HUDEP-2 (cell line): Measurements from ENCODE around the gene MLEC.

Source experiments
- DNase-seq, 76 experiments: peaks; one replicate each; lab custom pipeline; 2025; ENCODE audit not compliant: unreplicated experiment in 76 of 76; lab: John Stamatoyannopoulos, UW

MLEC gene, protein sequence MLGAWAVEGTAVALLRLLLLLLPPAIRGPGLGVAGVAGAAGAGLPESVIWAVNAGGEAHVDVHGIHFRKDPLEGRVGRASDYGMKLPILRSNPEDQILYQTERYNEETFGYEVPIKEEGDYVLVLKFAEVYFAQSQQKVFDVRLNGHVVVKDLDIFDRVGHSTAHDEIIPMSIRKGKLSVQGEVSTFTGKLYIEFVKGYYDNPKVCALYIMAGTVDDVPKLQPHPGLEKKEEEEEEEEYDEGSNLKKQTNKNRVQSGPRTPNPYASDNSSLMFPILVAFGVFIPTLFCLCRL

DNA sequence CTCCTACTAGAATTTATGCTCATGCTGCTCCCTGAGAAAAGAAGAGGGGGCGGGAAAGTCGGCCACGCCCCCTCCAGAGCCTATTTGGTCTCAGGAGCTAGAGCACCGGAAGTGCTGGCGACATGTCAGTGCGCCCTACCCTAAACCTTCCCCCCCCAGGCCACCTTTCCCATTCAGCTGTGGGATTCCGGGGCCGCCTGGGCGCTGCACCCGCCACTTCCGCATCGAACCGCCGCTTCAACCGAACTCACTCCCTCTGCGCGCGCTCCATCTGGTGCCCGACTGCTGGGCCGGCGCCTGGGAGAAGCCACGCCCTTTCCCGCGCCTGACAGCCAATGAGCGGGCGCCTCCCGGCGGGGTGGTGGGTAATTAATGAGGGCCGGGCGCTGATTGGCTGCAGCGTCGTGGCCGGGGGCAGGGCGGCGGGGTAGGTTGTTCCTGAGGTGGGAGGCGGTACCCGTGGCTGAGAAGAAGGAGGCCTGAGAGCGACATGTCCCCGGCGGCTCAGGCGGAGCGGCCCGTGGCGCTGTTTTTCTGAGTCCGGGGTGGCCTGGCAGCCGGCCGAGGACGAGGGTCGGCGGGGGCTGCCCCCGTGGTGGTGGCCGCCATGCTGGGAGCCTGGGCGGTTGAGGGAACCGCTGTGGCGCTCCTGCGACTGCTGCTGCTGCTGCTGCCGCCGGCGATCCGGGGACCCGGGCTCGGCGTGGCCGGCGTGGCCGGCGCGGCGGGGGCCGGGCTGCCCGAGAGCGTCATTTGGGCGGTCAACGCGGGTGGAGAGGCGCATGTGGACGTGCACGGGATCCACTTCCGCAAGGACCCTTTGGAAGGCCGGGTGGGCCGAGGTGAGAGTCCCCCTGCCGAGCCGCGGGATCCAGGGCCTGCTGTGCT is at the start of gene MLEC:
MLEC (plus strand) TSS at position 460 of the 888 bp plus-strand sequence; CDS start at position 608, 148 bp downstream.
- peak in 75 of 76 experiments; percentile 77 to 99 (median 97) for DNase-seq

DNA sequence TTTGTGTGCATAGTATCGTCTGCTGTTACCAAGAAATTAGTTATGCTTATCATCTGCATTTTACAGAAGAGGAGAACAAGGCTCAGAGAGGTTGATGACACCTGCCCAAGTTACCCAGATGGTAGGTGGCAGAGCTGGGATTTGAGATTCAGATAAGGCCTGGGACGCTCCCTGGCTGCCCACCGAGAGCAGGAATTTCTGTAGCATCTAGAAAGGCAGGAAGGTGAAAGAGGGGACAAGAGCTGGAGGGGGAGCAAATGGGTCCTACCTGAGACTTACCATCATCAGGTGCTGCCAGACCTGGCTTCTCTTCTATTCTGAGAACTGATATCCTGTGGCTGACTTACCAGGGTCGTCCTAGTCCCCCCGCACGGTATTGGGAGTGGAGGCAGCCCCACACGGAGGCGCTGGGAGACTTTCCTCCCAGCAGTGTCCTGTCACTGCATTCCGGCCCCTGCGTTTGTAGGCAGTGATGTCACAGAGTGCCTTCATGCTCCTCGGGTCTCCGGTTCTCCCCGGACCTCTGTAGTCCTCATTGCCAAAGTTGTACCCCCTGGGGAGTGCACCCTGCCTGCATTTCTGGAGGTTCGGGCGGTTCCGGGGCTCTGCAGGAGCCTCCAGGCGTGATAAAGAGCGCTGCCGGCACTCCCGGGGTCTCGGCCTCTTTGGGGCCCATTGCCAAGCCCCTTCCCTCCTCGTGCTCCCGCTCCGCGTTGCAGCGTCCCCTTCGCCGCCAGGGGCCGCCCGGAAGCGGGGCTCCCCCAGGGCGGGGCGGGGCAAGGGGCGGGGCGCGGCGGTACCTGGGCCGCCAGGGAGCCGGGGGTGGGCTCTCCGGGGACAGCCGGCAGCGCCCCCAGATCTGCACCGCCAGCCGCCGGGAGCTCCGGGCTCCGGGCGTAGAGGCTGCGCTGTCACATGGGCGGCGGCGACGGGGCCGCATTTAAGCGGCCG is 46.9 kb upstream of the MLEC start, which contains the start of gene CABP1:
CABP1 (plus strand) TSS at position 856 of the 951 bp plus-strand sequence; CDS start at position 916, 60 bp downstream.
- peak in 6 of 76 experiments; percentile 4 to 22 (median 7) for DNase-seq

DNA sequence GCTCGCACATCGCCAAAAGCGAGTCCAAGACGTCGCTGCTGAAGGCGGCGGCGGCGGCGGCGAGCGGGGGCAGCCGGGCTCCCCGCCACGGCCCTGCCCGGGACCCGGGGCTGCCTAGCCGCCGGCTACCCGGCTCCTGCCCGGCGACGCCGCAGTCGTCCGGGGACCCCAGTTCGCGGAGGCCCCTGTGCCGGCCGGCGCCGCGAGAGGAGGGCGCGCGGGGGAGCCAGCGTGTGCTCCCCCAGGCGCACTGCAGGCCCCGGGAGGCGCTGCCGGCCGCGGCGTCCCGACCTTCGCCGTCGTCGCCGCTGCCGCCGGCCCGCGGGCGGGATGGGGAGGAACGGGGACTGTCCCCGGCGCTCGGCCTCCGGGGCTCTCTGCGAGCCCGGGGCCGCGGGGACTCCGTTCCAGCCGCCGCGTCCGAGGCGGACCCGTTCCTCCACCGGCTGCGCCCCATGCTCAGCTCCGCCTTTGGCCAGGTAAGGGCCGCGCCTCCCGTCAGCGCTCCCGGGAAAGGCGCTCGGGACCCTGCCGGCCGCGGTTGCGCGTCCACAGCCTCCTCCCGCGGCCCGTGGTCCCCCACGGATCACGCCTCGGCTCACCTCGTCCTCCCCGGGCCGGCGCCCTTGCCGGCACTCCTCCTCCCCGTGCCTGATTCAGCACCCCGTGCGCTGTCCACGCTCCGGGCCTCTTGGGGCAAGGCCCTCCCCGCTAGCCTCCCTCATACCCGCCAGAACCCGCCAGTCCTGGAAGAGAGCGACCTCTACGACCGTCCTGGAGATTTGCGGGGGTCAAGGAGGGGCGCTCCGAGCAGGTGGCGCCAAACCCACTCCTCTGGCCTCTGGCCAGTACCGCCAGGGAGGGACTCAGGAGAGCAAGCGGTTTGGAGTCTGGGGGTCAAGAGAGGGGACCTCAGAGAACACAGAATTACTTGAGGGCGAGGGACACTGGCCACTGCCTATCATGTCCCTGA is 45.8 kb upstream of the MLEC start:
- DNase-seq: peak in 47 of 76 experiments; percentile 3 to 64 (median 24)

DNA sequence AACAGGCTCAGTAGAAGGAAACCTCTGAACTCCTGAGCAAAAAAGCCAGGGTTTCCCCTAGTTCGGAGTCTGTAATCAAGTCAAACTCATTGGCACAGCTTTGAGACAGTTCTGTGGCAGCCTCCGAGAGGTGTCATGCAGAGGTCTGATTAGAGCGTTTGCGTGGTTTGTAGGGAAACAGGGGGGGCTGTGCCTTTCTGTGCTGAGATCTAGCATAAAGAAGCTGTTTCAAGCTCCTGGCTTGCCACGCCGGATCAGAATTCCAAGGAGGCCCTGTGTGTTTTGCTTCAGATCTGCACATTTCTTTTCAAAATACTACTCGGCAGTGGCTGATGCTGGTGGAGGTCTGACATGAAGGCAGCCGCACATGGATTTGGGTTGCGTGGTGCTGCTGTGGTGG is 44.8 kb upstream of the MLEC start:
- DNase-seq: no peak

DNA sequence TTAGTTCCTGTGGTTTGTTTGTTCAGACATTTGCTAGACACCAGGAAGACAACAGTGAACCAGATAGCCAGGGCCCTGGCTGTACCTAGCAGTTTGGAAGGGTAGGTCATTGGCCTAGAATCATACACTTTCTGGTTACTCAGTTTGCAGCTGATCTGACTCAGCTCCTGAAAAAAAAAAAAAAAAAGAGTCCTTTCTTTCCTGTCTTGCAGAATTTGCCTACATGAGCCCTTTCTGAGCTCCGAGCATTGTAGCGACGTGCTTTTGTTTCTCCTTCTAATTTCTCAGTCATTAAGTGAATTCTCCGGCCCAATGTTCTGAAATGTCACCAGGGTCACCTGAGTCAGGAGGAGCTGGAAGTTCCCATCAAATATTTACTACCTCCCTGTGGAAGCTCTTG is 44.1 kb upstream of the MLEC start:
- no peak for DNase-seq

DNA sequence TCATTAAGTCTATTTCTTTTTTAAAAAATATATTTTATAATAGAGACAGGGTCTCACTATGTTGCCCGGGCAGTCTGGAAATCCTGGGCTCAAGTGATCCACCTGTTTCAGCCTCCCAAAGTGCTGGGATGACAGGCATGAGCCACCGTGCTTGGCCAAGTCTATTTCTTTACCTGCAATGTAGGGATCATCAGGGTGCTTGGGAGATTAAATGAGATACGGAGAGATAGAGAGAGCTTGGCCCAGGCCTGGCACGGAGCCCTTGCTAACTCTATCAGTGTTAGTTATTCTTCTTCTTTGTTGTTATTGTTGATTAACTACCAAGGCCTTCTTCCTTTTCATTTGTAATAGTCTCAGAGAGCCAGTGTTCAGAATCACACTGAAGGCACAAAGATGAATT is 43.4 kb upstream of the MLEC start:
- DNase-seq: no peak

DNA sequence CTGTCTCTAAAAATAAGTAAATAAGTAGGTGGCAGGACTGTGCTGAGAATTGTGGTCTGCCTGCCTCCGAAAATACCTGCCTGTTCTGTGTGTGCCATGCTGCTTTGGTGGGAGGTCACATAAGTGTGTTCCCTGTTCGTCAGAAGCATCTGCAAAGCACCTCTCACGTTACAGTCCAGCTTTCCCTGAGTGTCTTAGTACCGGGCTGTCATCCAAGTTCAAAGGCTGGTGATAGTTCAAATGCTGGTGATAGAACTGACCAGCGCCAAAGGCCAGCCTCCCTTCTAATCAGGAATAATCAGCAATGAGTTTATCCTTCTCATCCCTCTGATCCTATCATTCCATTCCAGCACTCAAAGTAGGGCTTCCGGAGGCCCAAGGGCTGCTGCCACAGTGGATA is 40.9 kb upstream of the MLEC start:
- no peak for DNase-seq

DNA sequence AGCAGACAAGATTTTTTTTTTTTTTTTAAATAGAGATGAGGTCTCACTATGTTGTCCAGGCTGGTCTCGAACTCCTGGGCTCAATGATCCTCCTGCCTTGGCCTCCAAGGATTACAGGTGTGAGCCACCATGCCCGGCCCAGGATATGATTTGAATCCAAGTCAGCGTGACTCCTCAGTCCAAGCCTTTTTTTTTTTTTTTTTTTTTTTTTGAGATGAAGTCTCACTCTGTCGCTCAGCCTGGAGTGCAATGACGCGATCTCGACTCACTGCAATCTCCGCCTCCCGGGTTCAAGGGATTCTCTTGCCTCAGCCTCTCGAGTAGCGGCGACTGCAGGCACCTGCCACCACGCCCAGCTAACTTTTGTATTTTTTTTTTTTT is 39.6 kb upstream of the MLEC start:
- DNase-seq: no peak

DNA sequence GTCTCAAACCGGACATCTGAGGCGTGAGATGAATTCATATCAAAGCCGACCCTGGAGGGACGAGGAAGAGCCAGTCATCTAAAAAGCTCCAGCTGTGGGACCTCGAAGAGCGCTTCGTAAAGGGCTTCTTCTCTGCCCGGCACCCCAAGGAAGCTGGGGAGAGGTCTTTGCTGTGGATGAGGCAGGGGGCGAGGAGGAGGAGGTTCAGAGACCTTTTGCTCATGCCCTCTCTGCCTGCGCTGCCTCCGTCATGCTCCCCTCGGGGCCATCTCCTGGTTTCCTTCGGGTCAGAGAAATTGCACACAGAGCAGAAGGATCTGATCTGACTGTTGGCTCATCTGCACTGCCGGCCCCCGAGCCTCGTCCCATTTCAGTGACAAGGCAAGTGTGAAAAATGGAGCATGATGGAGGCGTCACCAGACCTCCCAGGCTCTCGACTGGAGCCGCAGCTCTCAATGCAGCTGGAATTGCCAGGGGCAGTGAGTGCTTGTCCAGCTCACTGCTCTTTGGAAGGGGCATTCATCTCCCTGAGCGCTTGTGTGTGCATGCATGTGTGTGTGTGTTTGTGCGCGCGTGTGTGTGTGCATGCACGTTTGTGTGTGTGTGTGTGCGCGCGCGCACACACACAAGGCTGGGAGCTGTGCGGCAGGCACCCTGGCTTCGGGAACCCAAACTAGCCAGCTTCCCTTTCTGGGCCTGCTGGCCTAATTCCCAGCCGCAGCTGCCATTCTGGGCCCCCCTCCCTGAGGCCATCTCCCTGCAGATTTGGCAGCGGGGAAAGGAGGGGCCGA is 37.3 kb upstream of the MLEC start:
- no peak for DNase-seq

DNA sequence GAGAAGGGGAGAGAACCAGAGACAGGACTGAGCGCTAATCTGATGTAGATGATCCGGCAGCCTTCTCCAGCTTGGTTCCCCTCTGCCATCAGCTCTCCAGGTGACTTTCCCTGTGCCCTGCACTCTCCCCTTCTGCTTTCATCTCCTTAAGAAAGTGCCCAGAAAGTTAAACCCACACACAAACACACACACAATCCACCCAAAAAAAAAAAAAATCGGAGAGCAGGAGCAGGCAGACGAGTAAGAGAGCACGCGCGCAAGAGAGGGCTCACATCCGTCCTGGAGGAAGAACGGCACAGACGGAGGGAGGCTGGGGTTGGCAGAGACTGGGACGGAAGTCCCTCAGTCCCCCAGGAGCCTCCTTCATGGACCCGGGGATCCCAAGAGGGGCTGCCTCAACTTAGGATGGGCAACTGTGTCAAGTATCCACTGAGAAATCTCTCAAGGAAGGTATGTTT is 36.7 kb upstream of the MLEC start:
- DNase-seq: no peak

DNA sequence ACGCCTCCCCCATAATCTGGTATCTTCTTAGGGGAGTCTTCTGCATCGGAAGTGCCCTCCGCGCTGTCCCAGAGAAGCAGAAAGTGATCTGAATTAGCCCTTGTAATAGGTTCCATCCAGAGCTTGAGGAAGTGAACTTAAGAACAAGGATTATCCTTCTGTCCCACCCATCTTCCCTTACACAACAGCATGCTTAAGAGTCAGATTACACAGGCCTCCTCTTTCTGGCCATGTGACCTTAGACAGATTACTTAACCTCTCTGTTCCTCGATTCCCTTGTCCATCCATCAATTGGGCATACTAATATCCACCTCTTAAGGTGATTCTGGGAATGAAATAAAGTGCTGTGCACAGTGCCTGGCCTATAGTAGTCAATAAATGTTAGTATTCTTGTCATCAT is 35.1 kb upstream of the MLEC start:
- no peak for DNase-seq

DNA sequence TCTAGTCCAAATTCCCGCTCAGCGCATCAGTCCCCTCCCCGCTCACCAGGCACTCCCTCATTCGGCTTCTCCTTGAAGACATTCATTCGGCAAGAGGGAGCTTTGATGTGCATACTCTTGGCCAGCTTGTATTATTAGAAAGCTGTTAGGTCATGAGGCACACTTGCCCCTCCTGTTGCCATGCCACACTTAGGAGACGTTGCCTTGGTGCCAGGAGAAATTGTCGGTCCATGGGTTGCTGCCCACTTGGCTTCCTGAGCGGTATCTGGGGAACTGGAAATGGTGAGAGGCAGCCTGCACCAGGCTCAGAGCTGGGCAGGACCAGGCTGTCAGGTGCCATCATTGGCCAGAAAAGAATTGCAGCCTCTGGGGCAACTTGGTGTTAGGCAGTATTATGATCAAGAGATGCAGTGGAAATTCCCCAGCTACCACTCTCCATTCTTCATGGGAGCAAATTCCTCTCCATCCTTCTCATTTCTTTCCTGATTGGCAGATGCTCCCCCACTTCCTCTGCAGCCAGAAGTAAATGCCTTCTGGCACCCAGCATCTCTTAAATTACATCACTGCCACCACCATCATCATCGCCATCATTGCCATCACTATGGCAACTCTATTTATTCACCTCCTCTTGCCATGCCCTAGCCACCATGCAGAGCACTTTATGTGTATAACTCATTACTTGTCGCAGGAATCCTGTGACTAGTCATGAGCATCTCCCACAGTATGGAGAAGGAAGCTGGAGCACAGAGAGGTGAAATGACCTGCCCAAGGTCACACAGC is 34.1 kb upstream of the MLEC start:
- DNase-seq: no peak

DNA sequence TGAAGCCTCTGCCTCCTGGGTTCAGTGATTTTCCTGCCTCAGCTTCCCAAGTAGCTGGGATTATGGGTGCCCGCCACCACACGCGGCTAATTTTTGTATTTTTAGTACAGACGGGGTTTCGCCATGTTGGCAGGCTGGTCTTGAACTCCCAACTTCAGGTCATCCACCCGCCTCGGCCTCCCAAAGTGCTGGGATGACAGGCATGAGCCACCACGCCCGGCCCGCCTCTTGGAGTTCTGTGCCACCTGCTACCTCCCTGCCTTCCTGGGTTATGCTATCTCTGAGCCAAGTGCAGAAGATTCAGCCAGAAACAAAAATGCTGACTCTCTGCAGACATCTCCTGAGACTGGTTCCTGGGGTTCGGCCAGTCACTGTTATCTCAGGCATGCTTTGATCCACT is 33.3 kb upstream of the MLEC start:
- DNase-seq: no peak

DNA sequence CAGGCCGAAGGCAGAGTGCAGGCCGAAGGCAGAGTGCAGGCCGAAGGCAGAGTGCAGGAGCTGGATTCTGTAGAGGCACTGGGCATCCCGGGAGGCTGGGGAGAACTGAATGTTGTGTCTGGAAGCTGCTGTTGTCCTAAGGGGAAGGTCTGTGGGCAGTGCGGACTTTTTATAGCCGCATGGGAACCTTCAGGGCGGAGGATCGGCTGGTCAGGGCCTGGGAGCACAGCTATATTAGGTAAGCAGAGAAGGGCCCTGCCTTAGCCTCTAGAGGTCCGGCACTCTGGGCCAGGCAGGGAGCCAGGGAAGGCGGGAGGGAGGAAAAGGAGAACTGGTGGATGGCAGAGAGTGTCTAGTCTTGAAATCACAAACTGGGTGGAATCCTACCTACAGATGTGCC is 32.3 kb upstream of the MLEC start:
- no peak for DNase-seq

DNA sequence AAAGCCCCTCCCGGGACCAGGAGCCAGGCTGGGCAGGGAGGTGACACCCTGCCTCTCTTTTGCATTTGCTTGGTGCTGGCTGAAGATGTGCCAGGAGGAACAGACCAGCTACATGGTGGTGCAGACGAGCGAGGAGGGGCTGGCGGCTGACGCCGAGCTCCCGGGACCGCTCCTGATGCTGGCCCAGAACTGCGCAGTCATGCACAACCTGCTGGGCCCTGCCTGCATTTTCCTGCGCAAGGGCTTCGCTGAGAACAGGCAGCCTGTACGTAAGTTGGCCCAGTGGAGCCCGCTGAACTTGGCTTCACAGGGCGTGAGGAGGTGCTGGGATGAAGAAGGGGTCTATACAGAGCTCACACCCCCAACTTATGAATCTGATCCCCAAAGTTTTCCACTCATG is 30.9 kb upstream of the MLEC start:
- no peak for DNase-seq

DNA sequence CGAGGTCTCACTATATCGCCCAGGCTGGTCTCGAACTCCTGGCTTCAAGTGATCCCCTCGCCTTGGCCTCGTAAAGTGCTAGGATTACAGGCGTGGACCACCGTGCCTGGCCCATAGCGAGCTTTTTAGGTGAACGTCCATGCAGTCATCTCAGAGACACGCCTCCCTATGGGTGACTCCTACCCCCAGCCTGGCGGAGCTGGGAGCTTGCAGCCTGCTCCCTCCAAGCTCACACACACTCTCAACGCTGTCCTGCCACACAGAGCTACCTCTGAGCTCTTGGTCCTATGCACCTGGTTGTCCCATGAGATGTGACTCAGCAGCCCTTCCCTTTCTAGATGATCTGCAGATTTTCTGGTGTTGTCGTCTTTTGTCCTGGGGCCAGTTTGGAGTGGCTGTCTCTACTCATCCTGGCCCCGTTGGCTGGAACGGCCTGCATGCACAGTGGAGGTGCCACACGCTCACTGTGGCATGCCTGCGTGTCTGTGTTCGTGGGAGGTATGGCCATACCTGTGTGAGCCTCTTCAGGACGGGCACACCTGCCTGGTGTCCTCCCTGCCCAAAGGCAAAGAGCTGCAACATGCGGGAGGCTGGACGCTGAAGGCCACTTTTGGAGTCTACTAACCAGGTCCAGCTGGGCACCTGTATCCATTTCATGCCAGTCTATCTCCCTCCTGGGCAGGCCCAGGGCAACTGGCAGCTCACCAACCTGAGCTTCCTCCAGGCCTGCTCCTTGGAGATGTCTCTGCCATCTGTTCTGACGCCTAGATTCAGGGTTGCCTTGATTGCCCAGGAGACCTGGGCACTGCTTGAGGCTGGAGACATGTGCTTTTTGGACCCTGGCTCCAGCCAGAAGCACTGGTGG is 28.4 kb upstream of the MLEC start:
- no peak for DNase-seq

DNA sequence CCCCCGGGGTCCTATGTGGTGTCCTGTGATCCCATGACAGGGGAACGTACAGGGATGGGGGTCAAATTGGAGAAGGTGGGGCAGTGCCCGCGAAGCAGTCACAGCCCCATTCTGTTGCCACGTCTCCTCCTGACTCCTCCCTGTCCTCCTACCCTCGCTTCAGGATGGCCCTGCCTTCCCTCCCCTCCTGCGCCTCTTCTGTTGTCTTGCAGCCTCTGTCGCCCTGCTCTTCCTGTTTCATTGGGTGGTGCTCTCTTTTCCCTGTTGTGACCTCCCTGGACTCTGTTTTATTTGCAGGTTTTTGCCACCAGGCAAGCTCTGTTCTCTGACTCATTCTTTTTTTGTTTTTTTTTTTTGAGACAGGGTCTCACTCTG is 27.8 kb upstream of the MLEC start:
- DNase-seq: no peak
